ENCODE data around the gene REV3L. TPM values are rescaled to one million over a fixed set of nuclear protein-coding genes. Genes with fewer than 3 reads are reported as not detected.
A peak's percentile ranks its signal among the peaks of the same experiment; 100 is the strongest.
"Not testable (repeated sequence)": the region's sequence is repeated elsewhere in the genome, so short reads cannot be mapped to it uniquely, and the experiment has no call there.

The REV3L gene
- total RNA-seq, 2 experiments from 2014 or later, result 17.0 TPM

GRCh38 chr6:111307275-111307858 is 175.7 kb downstream of the REV3L start:
- Mint-ChIP-seq H3K9me3 (peaks cover 4% of the 10 kb centered on the region), H3K36me3 (peaks cover 49% of the 10 kb centered on the region)

GRCh38 chr6:111306104-111306888 is 176.7 kb downstream of the REV3L start:
- Mint-ChIP-seq H3K4me1 (peaks cover 12% of the 10 kb centered on the region), H3K9me3 (peaks cover 4% of the 10 kb centered on the region), H3K4me3 (no peak overlapping the region), H3K27me3 (no peaks in the 10 kb centered on the region), H3K36me3 (peaks cover 57% of the 10 kb centered on the region), H3K27ac (no peak overlapping the region)
- DNase-seq, result no peak

More at GRCh38 chr6:111307275-111307858, 175.7 kb downstream of the REV3L start:
- Mint-ChIP-seq H3K4me3 (no peak overlapping the region), H3K27me3 (no peaks in the 10 kb centered on the region), H3K4me1 (peaks cover 2% of the 10 kb centered on the region), H3K27ac (no peak overlapping the region)
- no peak for DNase-seq

GRCh38 chr6:111301946-111302345 is 181.1 kb downstream of the REV3L start:
- peaks cover 6% of the 10 kb centered on the region for H3K9me3 Mint-ChIP-seq
- peaks cover 15% of the 10 kb centered on the region for H3K4me1 Mint-ChIP-seq
- no peaks in the 10 kb centered on the region for H3K27me3 Mint-ChIP-seq
- peak overlapping the region; percentile 14 for H3K27ac Mint-ChIP-seq
- peaks cover 51% of the 10 kb centered on the region for H3K36me3 Mint-ChIP-seq
- H3K4me3 Mint-ChIP-seq, result no peak overlapping the region
- no peak for DNase-seq

GRCh38 chr6:111300938-111301800 is 181.8 kb downstream of the REV3L start:
- H3K36me3 Mint-ChIP-seq, result peaks cover 48% of the 10 kb centered on the region
- peak overlapping the region; percentile 27 for H3K27ac Mint-ChIP-seq
- H3K27me3 Mint-ChIP-seq, H3K4me3 Mint-ChIP-seq, H3K9me3 Mint-ChIP-seq, DNase-seq: not testable (repeated sequence)
- H3K4me1 Mint-ChIP-seq, result peaks cover 15% of the 10 kb centered on the region

- H3K9me3 Mint-ChIP-seq, result peaks cover 6% of the 10 kb centered on the region
- no peak overlapping the region for H3K27ac Mint-ChIP-seq
- H3K36me3 Mint-ChIP-seq, result peaks cover 36% of the 10 kb centered on the region
- no peak for DNase-seq
- no peaks in the 10 kb centered on the region for H3K27me3 Mint-ChIP-seq
- no peak overlapping the region for H3K4me3 Mint-ChIP-seq
- H3K4me1 Mint-ChIP-seq, result peaks cover 21% of the 10 kb centered on the region
These were observed 185.2 kb downstream of the REV3L start for GRCh38 chr6:111297776-111298175.

GRCh38 chr6:111294374-111294967 is 188.5 kb downstream of the REV3L start:
- Mint-ChIP-seq H3K36me3 (peaks cover 22% of the 10 kb centered on the region), H3K4me1 (peaks cover 19% of the 10 kb centered on the region), H3K27ac (peak overlapping the region; percentile 4), H3K9me3 (no peaks in the 10 kb centered on the region), H3K4me3 (no peak overlapping the region), H3K27me3 (no peaks in the 10 kb centered on the region)
- DNase-seq, result no peak

- H3K4me3 Mint-ChIP-seq, result no peak overlapping the region
- no peaks in the 10 kb centered on the region for H3K9me3 Mint-ChIP-seq
- no peak for DNase-seq
- peaks cover 24% of the 10 kb centered on the region for H3K4me1 Mint-ChIP-seq
- no peaks in the 10 kb centered on the region for H3K27me3 Mint-ChIP-seq
- H3K27ac Mint-ChIP-seq, result peak overlapping the region; percentile 77
- peaks cover 19% of the 10 kb centered on the region for H3K36me3 Mint-ChIP-seq
These were observed 191.4 kb downstream of the REV3L start for GRCh38 chr6:111291336-111292259.

GRCh38 chr6:111290689-111291335 is 192.2 kb downstream of the REV3L start:
- H3K36me3 Mint-ChIP-seq, result peaks cover 17% of the 10 kb centered on the region
- H3K27me3 Mint-ChIP-seq, H3K9me3 Mint-ChIP-seq: not testable (repeated sequence)
- peak; percentile 24 for DNase-seq
- H3K27ac Mint-ChIP-seq, result peak overlapping the region; percentile 77
- peak overlapping the region; percentile 64 for H3K4me3 Mint-ChIP-seq
- peaks cover 24% of the 10 kb centered on the region for H3K4me1 Mint-ChIP-seq

- not testable (repeated sequence) for H3K27ac Mint-ChIP-seq, H3K9me3 Mint-ChIP-seq, H3K4me1 Mint-ChIP-seq, DNase-seq, H3K27me3 Mint-ChIP-seq, H3K4me3 Mint-ChIP-seq
- H3K36me3 Mint-ChIP-seq, result peaks cover 37% of the 10 kb centered on the region
These were observed 198.7 kb downstream of the REV3L start for GRCh38 chr6:111284356-111284755.

GRCh38 chr6:111283707-111284106 is 199.3 kb downstream of the REV3L start:
- H3K4me3 Mint-ChIP-seq, result no peak overlapping the region
- no peaks in the 10 kb centered on the region for H3K9me3 Mint-ChIP-seq
- peaks cover 6% of the 10 kb centered on the region for H3K4me1 Mint-ChIP-seq
- peaks cover 43% of the 10 kb centered on the region for H3K36me3 Mint-ChIP-seq
- H3K27me3 Mint-ChIP-seq, result no peaks in the 10 kb centered on the region
- H3K27ac Mint-ChIP-seq, result no peak overlapping the region
- no peak for DNase-seq

GRCh38 chr6:111282515-111282914 is 200.5 kb downstream of the REV3L start:
- no peak overlapping the region for H3K27ac Mint-ChIP-seq
- H3K9me3 Mint-ChIP-seq, result no peaks in the 10 kb centered on the region
- no peak for DNase-seq
- no peaks in the 10 kb centered on the region for H3K27me3 Mint-ChIP-seq
- H3K4me1 Mint-ChIP-seq, result peaks cover 6% of the 10 kb centered on the region
- no peak overlapping the region for H3K4me3 Mint-ChIP-seq
- peaks cover 55% of the 10 kb centered on the region for H3K36me3 Mint-ChIP-seq

GRCh38 chr6:111280445-111280955 is 202.5 kb downstream of the REV3L start:
- Mint-ChIP-seq H3K9me3 (peaks cover 8% of the 10 kb centered on the region), H3K27me3 (no peaks in the 10 kb centered on the region), H3K36me3 (peaks cover 68% of the 10 kb centered on the region), H3K4me3 (no peak overlapping the region), H3K27ac (no peak overlapping the region), H3K4me1 (peaks cover 6% of the 10 kb centered on the region)
- DNase-seq, result no peak

GRCh38 chr6:111278731-111279130 is 204.3 kb downstream of the REV3L start:
- no peak overlapping the region for H3K4me3 Mint-ChIP-seq
- peaks cover 17% of the 10 kb centered on the region for H3K9me3 Mint-ChIP-seq
- peaks cover 82% of the 10 kb centered on the region for H3K36me3 Mint-ChIP-seq
- H3K4me1 Mint-ChIP-seq, result peaks cover 11% of the 10 kb centered on the region
- no peak for DNase-seq
- no peak overlapping the region for H3K27ac Mint-ChIP-seq
- no peaks in the 10 kb centered on the region for H3K27me3 Mint-ChIP-seq

Data from activated naive CD8-positive, alpha-beta T cell treated with anti-CD3 and anti-CD28 coated beads for 36 hours (primary cell).